Stimulated activated CD8-positive, alpha-beta memory T cell treated with anti-CD3 and anti-CD28 coated beads, Interleukin-15, amount 100 ng/mL, for 48 hours (primary cell): ENCODE data around the gene CRLF1.

Source experiments
- DNase-seq, 2 donors: peaks; one replicate each; pipeline ENCODE4 v3.0.0-alpha.2; 2020; ENCODE audit warnings: low read depth in 2 of 2

Gene CRLF1, protein sequence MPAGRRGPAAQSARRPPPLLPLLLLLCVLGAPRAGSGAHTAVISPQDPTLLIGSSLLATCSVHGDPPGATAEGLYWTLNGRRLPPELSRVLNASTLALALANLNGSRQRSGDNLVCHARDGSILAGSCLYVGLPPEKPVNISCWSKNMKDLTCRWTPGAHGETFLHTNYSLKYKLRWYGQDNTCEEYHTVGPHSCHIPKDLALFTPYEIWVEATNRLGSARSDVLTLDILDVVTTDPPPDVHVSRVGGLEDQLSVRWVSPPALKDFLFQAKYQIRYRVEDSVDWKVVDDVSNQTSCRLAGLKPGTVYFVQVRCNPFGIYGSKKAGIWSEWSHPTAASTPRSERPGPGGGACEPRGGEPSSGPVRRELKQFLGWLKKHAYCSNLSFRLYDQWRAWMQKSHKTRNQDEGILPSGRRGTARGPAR

DNA sequence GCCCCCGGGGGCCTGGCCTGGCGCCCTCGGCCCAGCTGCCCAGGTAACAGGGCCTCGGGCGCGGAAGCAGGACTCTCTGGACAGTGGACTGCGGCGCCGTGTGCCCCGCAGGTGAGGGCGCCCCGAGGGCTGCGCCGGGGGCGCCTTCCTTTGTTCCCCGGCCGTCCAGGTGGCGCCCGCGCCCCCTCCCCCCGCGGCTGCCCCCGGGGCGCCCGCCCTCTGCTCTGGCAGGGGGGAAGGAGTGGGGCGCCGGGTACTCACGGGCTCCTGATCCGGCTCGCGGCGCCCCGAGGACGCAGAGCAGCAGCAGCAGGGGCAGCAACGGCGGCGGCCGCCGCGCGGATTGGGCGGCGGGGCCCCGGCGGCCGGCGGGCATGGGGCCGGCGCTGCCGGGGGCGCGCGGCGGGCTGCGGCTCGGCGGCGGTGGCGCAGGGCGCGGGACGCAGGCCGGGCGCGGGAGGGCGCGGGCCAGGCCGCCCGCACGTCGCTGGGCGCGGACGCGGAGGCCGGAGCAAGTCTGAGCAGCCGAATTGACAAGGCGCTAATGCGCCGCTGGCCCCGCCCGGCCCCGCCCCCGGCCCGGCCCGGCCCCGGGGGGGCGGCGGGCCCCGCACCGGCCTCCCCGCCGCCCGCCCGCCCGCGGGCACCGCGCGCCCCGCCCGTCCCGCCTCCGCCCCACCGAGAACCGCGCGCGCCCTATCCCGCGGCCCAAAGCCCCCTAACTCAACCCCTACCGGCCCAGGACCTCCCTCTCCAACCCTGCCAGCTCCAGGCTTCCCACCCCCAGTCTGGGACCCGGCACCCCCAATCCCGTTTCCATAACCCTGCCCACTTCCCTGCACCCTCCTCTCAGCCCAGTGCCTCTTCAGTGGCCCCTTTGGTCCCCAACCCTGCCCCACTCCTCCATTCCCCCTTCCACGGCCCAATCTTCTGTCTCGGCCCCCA is at the start of gene CRLF1:
Gene CRLF1, minus strand, starts transcription at position 519 of the 945 bp plus-strand sequence. Its CDS starts 143 bp downstream, at position 376.
- no peak for DNase-seq

DNA sequence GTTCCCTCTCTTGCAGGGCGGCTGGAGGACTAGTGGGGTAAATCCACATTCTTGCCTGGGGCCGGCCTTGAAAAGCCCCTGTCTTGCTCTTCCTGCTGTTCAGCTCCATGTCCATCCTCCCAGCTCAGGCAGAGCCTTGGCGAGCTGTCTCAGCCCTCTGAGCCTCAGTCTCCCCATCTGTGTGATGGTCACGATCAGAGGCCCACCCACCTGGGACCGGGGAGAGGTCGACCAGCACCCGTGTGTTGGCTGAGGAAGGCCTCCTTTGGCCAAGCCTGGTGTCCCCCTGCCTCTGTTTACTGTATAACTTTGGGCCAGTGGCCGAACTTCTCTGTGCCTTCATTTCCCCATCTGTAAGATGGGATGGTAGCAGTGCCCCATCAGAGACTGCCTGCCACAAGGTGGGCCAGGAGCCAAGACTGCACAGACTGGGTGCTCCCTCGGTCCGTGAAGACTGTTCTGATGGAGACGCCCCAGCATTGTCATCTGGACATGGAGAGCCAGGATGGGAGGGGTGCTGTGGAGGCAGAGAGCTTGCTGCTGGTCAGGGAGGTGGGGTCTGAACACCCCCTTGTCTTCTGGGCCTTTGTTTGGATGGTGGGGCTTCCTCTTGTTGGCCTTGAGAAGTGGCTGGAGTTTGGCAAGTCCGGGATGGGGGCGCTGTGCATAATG is 48.7 kb upstream of the CRLF1 start:
- no peak for DNase-seq

DNA sequence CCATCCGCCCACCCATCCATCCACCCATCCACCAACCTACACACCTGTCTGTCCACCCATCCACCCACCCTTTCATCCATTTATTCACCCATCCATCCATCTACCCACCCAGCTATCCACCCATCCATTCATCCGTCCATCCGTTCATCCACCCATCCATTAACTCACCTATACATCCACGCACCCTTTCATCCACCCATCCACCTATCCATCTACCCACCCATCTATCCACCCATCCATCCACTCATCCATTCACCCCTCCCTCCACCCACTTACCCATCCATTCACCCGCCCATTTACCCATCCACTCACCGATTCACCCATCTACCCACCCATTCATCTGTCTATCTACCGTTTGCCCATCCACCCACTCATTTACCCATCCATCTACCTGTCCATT is 47.9 kb upstream of the CRLF1 start:
- DNase-seq = no peak

DNA sequence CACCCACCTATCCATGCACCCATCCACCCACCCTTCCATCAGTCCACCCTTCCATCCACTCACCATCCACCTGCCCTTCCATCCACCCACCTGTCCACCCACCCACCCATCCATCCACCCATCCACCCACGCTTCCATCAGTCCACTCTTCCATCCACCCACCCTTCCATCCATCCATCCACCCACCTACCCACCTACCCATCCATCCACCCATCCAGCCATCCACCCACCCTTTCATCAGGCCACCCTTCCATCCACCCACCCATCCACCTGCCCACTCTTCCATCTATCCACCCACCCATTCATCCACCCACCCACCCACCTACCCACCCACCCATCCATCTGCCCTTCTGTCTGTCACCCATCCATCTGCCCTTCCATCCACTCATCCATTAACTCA is 47.3 kb upstream of the CRLF1 start:
- DNase-seq = no peak

DNA sequence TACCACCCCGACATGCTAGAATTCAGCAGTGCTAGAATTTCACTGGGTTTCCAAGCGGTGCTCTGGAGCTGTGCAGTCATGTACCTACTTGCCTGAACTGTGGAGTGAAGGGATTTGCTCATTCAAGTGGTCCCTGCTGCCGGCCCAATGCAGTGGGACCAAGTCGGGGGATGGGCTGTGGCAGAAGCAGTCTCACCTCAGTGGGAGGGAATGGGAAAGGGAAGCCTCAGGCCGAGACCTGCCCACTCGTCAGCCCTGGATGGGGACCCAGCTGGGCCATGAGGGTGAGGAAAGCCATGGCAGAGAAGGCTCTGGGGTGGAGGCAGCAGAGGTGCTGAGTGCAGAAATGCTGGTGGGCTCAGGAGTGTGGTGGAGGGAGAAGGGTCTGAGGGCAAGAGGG is 45.1 kb upstream of the CRLF1 start:
- DNase-seq = no peak

DNA sequence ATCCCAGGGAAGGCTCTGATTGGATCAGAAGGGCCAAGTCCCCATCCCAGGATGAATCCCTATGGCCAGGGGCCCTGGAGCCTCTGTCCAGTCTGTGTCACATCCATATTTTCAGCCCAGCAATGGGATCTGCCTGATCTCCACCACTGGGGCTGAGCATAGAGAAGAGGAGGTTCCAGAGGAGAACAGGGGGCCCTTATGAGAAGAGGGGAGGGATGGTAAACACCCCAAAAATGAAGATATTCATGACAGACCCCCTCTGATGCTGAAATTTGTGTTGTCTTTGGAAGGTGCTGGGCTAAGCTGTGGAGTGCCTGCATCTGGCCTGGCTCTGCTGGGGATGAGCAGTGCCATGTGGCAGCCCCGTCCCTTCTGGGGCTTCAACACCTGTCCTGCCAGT is 44.7 kb upstream of the CRLF1 start:
- no peak for DNase-seq

DNA sequence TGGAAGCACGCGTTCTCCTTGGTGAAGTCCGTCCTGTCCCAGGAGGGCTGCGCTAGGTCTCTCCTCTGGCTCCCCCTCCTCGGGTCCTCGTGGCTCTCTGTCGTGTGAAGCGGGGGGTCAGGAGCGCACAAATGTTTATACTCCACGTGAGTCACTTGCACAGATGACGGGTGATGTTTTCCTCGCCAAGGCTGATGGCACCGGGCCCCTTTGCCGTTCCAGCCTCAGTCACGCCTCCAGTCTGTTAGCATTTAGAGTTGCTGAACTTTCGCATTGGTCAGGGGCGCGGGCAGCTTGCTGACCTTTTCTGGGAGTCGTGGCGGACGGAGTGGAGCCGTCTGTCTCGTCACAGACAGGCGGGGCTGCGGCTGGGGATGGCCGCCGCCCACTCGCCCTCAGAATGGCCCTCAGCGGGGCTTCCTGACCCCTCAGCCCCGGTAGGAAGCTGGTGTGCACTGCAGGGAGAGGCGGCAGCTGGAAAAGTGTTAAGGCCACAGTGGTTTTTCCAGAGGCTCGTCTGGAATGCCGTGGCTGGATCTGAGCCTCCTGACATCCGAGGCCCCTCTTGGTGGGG is 44.0 kb upstream of the CRLF1 start:
- no peak for DNase-seq

DNA sequence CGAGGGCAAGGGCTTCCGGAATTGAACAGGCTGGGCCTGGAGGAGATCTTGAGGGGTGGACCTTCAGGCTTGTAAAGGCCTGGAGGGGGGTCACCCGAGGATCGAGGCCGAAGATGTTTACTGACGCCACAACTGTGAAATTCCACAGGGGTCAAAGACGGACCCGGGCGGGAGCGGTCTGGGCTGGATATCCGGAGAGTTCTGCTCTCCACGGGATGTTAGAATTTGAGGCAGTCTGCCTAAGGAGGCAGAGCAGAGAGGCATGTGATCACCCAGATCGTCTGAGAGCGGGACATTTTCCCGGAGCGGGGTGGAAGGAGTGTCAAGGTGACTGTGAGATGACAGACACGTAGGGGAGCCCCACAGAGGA is 43.4 kb upstream of the CRLF1 start:
- no peak for DNase-seq

DNA sequence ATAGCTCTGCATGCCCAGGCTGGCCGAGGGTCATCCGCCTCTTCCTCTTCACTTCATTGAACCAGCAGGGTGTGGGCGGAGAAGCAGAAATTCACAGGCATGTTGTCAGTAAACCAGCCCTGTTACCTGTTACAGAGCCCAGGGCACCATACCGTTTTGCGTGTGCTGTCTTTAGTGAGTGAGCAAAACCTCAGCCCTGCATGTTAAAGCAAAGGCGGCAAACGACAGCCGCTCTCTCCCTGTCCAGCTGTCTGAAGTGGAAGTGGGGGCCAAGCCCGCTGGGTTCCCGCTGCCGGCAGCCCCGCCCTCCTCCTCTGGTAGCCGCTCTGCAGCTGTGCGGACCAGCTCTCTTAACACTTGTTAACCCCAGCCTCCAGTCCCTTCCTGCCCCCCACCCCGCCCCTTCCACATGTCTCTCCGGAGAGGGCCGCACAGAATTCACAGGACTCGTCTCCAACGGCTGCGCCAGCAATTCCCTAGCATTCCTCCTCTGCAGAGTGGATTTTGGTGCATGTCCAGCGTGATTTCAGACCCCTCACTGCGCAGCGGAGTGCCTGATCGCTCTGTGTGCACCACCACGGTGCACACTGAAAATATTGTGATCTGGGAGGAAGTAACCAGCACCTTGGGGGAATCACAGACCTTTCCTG is 42.9 kb upstream of the CRLF1 start:
- no peak for DNase-seq

DNA sequence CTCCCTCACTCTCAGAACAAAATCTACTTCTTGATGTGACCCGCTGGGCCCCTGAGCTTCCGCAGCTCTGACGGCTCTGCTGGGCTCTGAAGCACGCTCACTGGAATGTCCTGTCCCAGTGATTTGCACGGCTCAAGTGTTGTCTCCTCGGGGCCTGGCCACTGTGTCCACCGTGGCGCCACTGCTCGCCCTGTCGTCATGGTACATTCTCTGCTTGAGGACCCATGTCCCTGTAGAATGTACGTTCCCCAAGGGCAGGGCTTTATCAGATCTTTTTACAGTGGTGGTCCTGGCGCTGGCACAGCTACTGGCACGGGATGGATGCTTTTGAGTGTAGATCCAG is 42.3 kb upstream of the CRLF1 start:
- no peak for DNase-seq

DNA sequence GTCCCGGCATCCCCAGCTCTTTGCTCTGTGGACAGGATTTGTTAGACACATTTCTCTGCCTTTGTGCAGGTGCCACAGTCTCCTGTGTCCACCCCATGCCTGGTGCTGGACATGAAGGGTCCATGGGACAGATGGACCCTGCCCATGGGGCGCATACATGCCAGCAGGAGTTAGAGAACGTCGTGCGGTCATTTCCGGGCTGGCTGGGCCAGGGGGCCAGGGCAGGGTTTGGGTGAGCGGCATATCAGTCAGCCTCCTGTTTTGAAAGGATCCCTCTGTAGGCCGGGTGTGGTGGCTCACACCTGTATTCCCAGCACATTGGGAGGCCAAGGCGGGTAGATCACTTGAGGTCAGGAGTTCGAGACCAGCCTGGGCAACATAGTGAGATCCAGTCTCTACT is 41.2 kb upstream of the CRLF1 start:
- no peak for DNase-seq

DNA sequence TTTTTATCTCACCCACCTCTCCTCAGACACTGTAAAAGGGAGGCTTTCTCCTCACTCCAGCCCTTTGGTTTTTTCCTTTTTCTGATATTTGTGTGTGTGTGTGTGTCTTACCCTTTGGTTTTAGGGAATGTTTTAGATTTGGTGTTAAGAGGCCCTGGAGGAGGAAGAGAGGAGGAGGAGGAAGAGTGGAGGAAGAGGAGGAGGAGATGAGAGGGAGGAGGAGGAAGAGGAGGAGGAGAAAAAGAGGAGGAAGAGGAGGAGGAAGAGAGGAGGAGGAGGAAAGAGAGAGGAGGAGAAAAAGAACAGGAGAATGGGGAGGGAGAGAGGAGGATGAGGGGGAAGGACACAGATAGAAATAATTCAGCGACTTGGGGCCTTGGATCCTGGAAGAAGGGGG is 40.8 kb upstream of the CRLF1 start:
- no peak for DNase-seq

DNA sequence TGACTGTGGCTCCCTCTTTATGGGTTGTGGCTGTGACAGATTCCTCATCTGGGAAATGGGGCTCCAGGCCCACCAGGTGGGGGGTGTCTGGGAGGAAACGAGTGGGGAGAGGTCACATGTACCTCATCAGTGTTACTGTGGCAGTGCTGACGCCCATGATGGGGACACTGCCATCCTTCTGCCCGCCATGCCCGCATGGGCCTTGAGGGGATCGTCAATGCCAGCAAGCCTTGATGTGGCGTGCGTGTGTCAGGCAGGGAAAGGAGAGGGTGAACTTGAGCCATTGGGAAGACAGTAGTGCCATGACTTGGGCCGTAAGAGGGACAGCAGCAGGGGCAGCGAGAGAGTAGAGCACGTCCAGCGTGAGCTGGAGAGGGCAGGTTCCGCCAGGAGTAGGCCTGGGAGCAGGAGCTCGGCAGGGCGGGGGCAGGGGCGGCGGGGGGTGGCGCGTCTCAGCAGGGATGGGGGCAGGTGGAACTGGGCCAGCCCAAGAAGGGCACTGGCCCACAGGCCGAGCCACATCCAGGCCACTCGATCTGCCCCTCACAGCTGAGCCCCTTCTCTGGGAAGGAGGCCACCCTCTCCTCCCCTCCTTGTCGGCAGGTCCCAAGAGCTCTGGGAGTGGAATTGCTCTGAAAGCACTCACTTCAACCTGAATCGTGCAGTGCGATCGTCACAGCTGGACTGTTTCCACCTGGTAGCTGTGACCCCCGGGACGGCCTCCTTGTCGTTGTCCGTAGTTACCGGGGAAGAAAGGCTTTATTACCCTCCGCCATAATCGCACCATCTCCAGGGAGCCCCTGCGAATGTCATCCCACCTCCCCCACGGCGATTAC is 40.2 kb upstream of the CRLF1 start:
- DNase-seq = no peak

DNA sequence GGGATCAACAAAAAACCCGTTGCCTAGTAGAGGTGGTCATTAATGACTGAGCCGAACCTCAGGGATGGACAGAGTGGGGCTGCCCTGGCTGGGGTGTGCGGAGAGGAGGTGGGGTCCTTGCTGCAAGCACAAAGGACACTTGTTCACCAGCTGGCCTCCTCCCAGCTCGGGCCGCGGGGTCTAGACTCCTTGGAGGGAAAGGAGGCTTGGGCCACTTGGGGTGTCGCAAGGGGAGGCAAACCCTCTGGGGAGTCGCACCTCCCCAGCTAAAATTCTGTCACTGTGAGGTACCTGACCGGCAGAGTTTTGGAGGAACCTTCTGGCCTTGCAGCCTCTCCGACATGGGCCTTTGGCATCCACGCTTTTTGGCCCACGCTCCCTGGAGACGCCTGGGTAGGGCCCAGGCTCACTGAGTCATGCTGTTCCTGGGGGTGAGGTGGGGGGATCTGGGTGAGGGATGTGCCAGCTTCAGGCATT is 38.5 kb upstream of the CRLF1 start:
- no peak for DNase-seq

DNA sequence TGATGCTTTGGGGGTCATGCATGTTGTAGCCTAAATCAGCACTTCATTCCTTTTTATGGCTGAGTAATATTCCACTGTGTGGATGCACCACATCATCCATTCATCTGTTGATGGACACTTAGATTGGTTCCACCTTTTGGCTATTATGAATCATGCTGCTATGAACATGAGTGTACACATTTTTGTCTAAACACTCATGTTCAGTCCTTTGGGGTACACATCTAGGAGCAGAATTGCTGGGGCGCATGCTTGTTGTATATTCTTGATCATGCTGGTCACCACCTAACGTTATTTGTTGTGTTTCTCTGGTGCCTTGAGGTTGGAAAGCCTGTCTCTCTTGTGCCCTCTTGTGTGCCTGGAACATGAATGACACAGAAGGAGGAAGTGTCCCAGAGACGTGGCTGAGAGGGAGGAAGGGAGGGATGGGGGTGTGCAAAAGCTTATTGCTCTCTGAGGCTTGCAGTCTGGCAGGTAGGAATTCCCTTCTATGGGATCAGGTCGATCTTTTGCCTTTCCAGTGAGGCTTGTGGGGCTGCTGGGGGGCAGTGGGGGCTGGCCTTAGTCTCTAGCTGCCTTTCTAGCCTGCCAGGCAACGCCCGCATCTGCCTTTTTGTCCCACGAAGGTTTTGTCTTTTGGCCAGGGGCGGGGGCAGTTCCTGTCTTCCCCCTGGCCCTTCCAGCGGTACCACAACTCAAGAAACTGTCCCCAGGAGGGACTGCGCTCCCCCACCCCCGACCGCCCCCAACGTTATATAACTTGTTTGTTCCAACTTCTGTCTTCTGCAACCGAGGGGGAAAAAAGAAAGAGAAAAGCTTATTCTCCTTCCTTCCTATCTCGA is 37.8 kb upstream of the CRLF1 start:
- DNase-seq = no peak

DNA sequence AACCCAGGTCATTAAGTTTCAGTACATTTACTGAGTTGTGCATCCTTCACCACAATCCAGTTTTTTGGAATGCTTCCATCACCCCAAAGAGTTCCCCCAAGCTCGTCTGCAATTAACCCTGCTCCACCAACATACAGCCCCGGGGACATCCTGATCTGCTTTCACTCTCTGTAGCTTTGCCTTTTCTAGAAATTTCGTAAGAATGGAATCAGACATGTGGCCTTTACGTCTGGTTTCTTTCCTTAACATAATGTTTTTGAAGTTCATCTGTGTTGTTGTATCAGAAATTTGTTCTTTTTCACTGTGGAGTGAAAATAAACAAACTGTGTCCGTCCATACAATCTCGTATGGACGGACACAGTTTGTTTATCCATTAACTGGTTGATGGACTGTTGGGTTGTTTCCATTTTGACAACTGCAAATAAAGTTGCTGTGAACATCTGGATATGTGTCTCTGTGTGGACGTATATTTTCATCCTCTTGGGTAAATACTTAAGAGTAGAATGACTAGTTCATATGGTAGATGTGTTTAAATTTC is 33.2 kb upstream of the CRLF1 start:
- no peak for DNase-seq

DNA sequence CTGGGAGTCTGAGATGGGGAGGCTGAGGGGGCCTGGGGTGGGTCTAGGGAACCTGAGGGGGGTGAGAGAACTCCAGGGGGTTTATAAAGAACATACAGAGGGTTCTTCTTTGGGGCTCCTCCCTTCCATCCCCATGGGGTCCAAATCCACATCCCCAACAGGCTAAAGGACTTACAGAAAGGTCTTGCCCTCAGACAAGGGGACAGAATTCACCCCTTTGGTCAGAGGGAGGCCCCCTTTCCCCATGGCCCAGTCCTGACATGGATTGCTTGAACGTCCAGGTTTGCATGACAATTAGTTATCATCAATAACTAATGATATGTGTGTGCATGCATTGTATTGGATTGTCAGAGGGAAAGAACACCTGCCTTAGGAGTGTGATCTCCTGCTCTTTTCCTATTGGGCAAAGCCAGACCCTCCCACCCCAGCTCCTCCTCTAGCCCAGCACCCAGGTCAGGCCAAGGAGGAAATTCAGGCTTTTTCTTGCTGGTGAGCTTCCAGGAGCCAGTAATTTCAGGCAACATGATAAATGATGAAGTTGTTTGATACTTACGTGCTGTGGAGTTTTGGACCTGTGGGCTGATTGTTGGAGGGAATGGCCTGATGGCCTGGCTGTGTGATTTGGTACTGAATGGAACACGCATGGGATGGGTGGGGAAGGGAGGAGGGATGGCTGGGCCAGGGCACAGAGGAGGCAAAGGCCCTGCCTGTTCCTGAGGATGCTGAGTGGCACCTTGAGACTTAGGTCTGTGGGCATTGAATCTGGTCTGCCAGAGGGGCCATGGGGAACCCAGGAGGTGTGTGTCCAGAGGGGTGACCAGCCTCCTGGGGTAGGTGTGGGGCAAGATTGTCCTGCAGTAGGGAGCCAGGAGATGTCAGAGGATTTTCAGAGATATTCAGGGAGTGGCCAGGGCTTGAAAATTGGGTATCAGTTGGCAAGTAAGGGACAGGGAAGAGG is 31.4 kb upstream of the CRLF1 start:
- DNase-seq = no peak

DNA sequence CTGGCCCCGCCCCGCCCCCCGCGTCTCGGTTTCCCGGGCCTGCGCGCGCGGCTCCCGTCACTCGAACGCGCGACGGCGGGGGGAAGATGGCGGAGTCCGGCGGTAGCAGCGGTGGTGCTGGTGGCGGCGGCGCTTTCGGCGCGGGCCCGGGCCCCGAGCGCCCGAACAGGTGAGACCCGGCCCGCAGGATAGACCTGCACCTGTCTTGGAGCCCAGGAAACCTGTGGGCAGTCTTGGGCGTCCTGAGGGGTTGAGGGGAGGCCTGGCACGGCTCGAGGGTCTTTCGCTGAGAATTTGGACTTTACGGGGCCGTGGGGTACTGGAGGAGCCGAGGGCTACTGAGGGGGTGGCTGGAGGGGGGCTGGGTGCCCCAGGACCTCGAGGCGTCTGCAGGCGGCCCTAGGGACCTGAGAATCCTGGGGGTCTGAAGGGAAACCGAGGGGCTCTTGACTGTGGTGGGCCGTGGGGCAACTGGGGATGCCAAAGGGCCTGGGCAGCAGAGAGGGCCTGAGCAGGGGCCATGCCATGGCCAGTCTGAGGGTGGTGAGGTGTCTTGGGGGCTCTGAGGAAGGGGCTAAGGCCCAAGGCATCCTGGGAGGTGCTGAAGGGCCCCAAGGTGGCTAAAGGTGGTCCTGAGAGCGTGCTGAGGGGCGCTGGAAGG is 30.5 kb upstream of the CRLF1 start, which contains the start of gene KLHL26:
Gene KLHL26, plus strand, starts transcription at position 60 of the 661 bp plus-strand sequence. Its CDS starts 27 bp downstream, at position 87.
- DNase-seq = no peak
